ENCODE data around the gene CENPN.

- TF ChIP-seq CTCF (conservative IDR thresholded peaks at IDR 0.05; ENCODE audit: low read depth, low read length) (no peak), EZH2 (IDR thresholded peaks at IDR 0.05; ENCODE audit: low read length, unreplicated experiment) (no peak)
Measured at GRCh38 chr16:80973991-80974390, 33.0 kb upstream of the CENPN start.
